Measurements from ENCODE around the gene EYS. TPM values are rescaled to one million over a fixed set of nuclear protein-coding genes. Genes with fewer than 3 reads are reported as not detected.

EYS gene
- polyA plus RNA-seq, 1 experiment: not detected

GRCh38 chr6:63806573-63806913 is 1900.5 kb downstream of the EYS start:
- no peak overlapping the region for H3K4me3 ChIP-seq (ENCODE audit: low read depth, low read length)
- no peaks in the 10 kb centered on the region for H3K9me3 ChIP-seq (ENCODE audit: control insufficient read depth, insufficient read depth, low read length)
- ChIA-PET POLR2A (interaction anchor here (1.0 to 1.1 kb wide), 2 partner anchors 38 to 39 kb away, joined by 3 to 6 read pairs; no protein-coding TSS in a partner anchor), CTCF (interaction anchor here (0.9 to 4.6 kb wide), 2 partner anchors 42 to 454 kb away, joined by 3 to 33 read pairs; no protein-coding TSS in a partner anchor)
- peak overlapping the region; percentile 89 for H3K27ac ChIP-seq (ENCODE audit: low read depth, low read length)
- no peaks in the 10 kb centered on the region for H3K27me3 ChIP-seq (ENCODE audit: control insufficient read depth, insufficient read depth, low read length)
- no peak for DNase-seq (ENCODE audit: low read depth, low spot score)
- no peak for TF ChIP-seq CTCF (IDR thresholded peaks at IDR 0.05; ENCODE audit: low read depth, low read length)

- no peaks in the 10 kb centered on the region for H3K9me3 ChIP-seq (ENCODE audit: control insufficient read depth, insufficient read depth, low read length)
- POLR2A ChIA-PET: interaction anchor here (1.0 to 1.1 kb wide), 2 partner anchors 39 to 40 kb away, joined by 3 to 6 read pairs; no protein-coding TSS in a partner anchor
- CTCF ChIA-PET: interaction anchor here (0.9 to 4.6 kb wide), 2 partner anchors 42 to 453 kb away, joined by 3 to 33 read pairs; no protein-coding TSS in a partner anchor
- H3K27me3 ChIP-seq (ENCODE audit: control insufficient read depth, insufficient read depth, low read length): no peaks in the 10 kb centered on the region
- H3K4me3 ChIP-seq (ENCODE audit: low read depth, low read length): no peak overlapping the region
- peak overlapping the region; percentile 82 for H3K27ac ChIP-seq (ENCODE audit: low read depth, low read length)
- TF ChIP-seq CTCF (IDR thresholded peaks at IDR 0.05; ENCODE audit: low read depth, low read length): no peak
- peak; percentile 78 for DNase-seq (ENCODE audit: low read depth, low spot score)
These were observed 1901.0 kb downstream of the EYS start for GRCh38 chr6:63805808-63806572.

GRCh38 chr6:63805345-63805744 is 1901.7 kb downstream of the EYS start:
- no peak overlapping the region for H3K4me3 ChIP-seq (ENCODE audit: low read depth, low read length)
- TF ChIP-seq CTCF (IDR thresholded peaks at IDR 0.05; ENCODE audit: low read depth, low read length): no peak
- H3K27me3 ChIP-seq (ENCODE audit: control insufficient read depth, insufficient read depth, low read length): no peaks in the 10 kb centered on the region
- ChIA-PET CTCF (interaction anchor here (1.7 to 4.6 kb wide), 2 partner anchors 12 to 453 kb away, joined by 6 to 33 read pairs; no protein-coding TSS in a partner anchor), POLR2A (no interaction called here)
- no peak for DNase-seq (ENCODE audit: low read depth, low spot score)
- H3K9me3 ChIP-seq (ENCODE audit: control insufficient read depth, insufficient read depth, low read length): no peaks in the 10 kb centered on the region
- peak overlapping the region; percentile 82 for H3K27ac ChIP-seq (ENCODE audit: low read depth, low read length)

GRCh38 chr6:63804381-63804956 is 1902.6 kb downstream of the EYS start:
- POLR2A ChIA-PET: no interaction called here
- no peak for TF ChIP-seq CTCF (IDR thresholded peaks at IDR 0.05; ENCODE audit: low read depth, low read length)
- no peak overlapping the region for H3K4me3 ChIP-seq (ENCODE audit: low read depth, low read length)

GRCh38 chr6:63803371-63803770 is 1903.7 kb downstream of the EYS start:
- Histone ChIP-seq H3K27ac (ENCODE audit: low read depth, low read length) (no peak overlapping the region), H3K4me3 (ENCODE audit: low read depth, low read length) (no peak overlapping the region), H3K27me3 (ENCODE audit: control insufficient read depth, insufficient read depth, low read length) (no peaks in the 10 kb centered on the region), H3K9me3 (ENCODE audit: control insufficient read depth, insufficient read depth, low read length) (no peaks in the 10 kb centered on the region)
- no peak for DNase-seq (ENCODE audit: low read depth, low spot score)
- TF ChIP-seq CTCF (IDR thresholded peaks at IDR 0.05; ENCODE audit: low read depth, low read length): no peak
- POLR2A ChIA-PET: no interaction called here
- CTCF ChIA-PET: interaction anchor here (1.1 to 4.6 kb wide), 12 partner anchors 10 to 496 kb away, joined by 3 to 38 read pairs (median 16); no protein-coding TSS in a partner anchor

More at GRCh38 chr6:63804381-63804956, 1902.6 kb downstream of the EYS start:
- peak overlapping the region; percentile 49 for H3K27ac ChIP-seq (ENCODE audit: low read depth, low read length)
- CTCF ChIA-PET: interaction anchor here (1.1 to 4.6 kb wide), 7 partner anchors 13 to 455 kb away, joined by 3 to 38 read pairs (median 20); no protein-coding TSS in a partner anchor
- no peaks in the 10 kb centered on the region for H3K9me3 ChIP-seq (ENCODE audit: control insufficient read depth, insufficient read depth, low read length)
- DNase-seq (ENCODE audit: low read depth, low spot score): peak; percentile 56
- H3K27me3 ChIP-seq (ENCODE audit: control insufficient read depth, insufficient read depth, low read length): no peaks in the 10 kb centered on the region

Data from AG04450 (cell line).